ENCODE data around the gene UROC1. TPM values are rescaled to one million over a fixed set of nuclear protein-coding genes. Genes with fewer than 3 reads are reported as not detected.

UROC1 gene
- total RNA-seq, 1 donor from 2014 or later, result not detected

- H3K27ac ChIP-seq, result no peak overlapping the region
- no peaks in the 10 kb centered on the region for H3K9me3 ChIP-seq
- no peak for TF ChIP-seq CTCF (IDR thresholded peaks at IDR 0.05)
- H3K36me3 ChIP-seq, result no peaks in the 10 kb centered on the region
- H3K4me3 ChIP-seq, result no peak overlapping the region
- H3K4me1 ChIP-seq, result peaks cover 3 to 4% of the 10 kb centered on the region in 2 donors
- peaks cover 10% of the 10 kb centered on the region for H3K27me3 ChIP-seq
- DNase-seq (ENCODE audit: low spot score in 2 of 2), result no peak
- intact Hi-C loops (cut with DNase I), result no loop called here
These were observed 10.1 kb upstream of the UROC1 start for GRCh38 chr3:126527455-126528211.

- no peak overlapping the region for H3K27ac ChIP-seq
- H3K9me3 ChIP-seq, result no peaks in the 10 kb centered on the region
- no peak for TF ChIP-seq CTCF (IDR thresholded peaks at IDR 0.05)
- no peak overlapping the region for H3K4me3 ChIP-seq
- H3K36me3 ChIP-seq, result no peaks in the 10 kb centered on the region
- H3K27me3 ChIP-seq, result peaks cover 10% of the 10 kb centered on the region
- peaks cover 3 to 4% of the 10 kb centered on the region in 2 donors for H3K4me1 ChIP-seq
- intact Hi-C loops (cut with DNase I), result no loop called here
- DNase-seq (ENCODE audit: low spot score in 2 of 2), result no peak
These were observed 9.4 kb upstream of the UROC1 start for GRCh38 chr3:126527006-126527405.

- no peaks in the 10 kb centered on the region for H3K9me3 ChIP-seq
- H3K4me1 ChIP-seq, result peaks cover 3 to 4% of the 10 kb centered on the region in 2 donors
- no peak for DNase-seq (ENCODE audit: low spot score in 2 of 2)
- no peak overlapping the region for H3K4me3 ChIP-seq
- H3K27ac ChIP-seq, result no peak overlapping the region
- intact Hi-C loops (cut with DNase I), result no loop called here
- no peak for TF ChIP-seq CTCF (IDR thresholded peaks at IDR 0.05)
- H3K27me3 ChIP-seq, result peaks cover 10% of the 10 kb centered on the region
- H3K36me3 ChIP-seq, result no peaks in the 10 kb centered on the region
These were observed 9.1 kb upstream of the UROC1 start for GRCh38 chr3:126526668-126527005.

- DNase-seq (ENCODE audit: low spot score in 2 of 2), result no peak
- intact Hi-C loops (cut with DNase I), result no loop called here
- H3K27ac ChIP-seq, result no peak overlapping the region
These were observed 8.5 kb upstream of the UROC1 start for GRCh38 chr3:126525853-126526667.

More at GRCh38 chr3:126525853-126526667, 8.5 kb upstream of the UROC1 start:
- Histone ChIP-seq H3K9me3 (no peaks in the 10 kb centered on the region), H3K27me3 (peaks cover 10% of the 10 kb centered on the region), H3K36me3 (no peaks in the 10 kb centered on the region), H3K4me1 (peaks cover 3 to 4% of the 10 kb centered on the region in 2 donors), H3K4me3 (no peak overlapping the region)
- no peak for TF ChIP-seq CTCF (IDR thresholded peaks at IDR 0.05)

Measured in ascending aorta (tissue), 2 donors.